HUES64 (cell line): ENCODE measurements around the gene ME1.

Experiments
- H3K27ac ChIP-seq: 2 replicates; pipeline ENCODE4 v1.7.0; 2013; ENCODE audit warnings: low read depth, low read length, inconsistent platforms
- H3K27me3 ChIP-seq: 2 replicates; pipeline ENCODE4 v1.6.1; 2013; ENCODE audit warnings: mild to moderate bottlenecking, low read length; ENCODE audit not compliant: insufficient read depth
- H3K36me3 ChIP-seq: 2 replicates; pipeline ENCODE4 v1.6.1; 2013; ENCODE audit warnings: mild to moderate bottlenecking, low read length; ENCODE audit not compliant: insufficient read depth
- H3K4me1 ChIP-seq: 2 replicates; pipeline ENCODE4 v1.6.1; 2013; ENCODE audit warnings: mild to moderate bottlenecking, low read length, moderate library complexity; ENCODE audit not compliant: insufficient read depth
- H3K4me3 ChIP-seq: 2 replicates; pipeline ENCODE4 v1.5.1; 2013; ENCODE audit warnings: mild to moderate bottlenecking, low read length, moderate library complexity
- H3K9ac ChIP-seq: 2 replicates; pipeline ENCODE4 v1.6.1; 2013; ENCODE audit warnings: mild to moderate bottlenecking, low read depth, low read length
- H3K9me3 ChIP-seq: 2 replicates; pipeline ENCODE4 v1.6.1; 2013; ENCODE audit warnings: low read depth, low read length; ENCODE audit not compliant: insufficient read depth
- WGBS: fragments of 150-250, 120-280 bp; methylation state at CpG from one replicate; pipeline ENCODE4 v1.1.7; 2013; ENCODE audit warnings: missing lambda C conversion rate; 5-methylcytosine and 5-hydroxymethylcytosine counted together

ME1 gene

DNA sequence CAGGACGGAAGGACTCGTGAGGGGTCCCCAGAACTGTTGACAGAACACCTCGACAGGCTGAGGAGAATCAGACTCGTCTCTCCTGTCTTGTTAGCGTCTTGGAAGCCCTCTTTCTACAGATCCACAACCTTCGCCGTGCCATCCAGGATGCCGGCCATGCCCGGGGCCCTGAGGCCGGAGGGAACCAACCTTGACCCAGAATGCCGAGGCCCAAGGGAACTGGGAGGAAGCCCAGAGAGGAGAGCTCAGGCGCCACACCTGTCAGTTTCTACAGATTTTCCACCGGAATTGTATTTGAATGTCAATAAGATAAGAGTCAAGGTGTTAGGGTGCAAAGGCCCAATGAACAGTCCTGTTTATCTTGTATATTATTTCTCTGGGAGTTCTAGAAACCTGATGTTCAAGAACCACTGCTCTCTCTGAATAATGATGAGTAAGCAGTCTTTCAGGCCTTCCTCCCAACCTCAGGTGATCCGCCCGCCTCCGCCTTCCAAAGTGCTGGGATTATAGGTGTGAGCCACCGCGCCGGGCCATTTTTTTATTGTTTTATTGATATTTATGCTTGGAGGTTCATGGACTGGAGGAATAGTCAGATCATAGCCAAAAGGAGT is 799 bp upstream of the ME1 start:
- Histone ChIP-seq H3K4me3 (peak overlapping the region; percentile 68), H3K9me3 (no peaks in the 10 kb centered on the region), H3K4me1 (peaks cover 16% of the 10 kb centered on the region), H3K27ac (no peak overlapping the region), H3K27me3 (peaks cover 19% of the 10 kb centered on the region), H3K36me3 (no peaks in the 10 kb centered on the region), H3K9ac (peak overlapping the region; percentile 77)
- 76% methylated on average over 18 of the region's 19 CpGs for WGBS

DNA sequence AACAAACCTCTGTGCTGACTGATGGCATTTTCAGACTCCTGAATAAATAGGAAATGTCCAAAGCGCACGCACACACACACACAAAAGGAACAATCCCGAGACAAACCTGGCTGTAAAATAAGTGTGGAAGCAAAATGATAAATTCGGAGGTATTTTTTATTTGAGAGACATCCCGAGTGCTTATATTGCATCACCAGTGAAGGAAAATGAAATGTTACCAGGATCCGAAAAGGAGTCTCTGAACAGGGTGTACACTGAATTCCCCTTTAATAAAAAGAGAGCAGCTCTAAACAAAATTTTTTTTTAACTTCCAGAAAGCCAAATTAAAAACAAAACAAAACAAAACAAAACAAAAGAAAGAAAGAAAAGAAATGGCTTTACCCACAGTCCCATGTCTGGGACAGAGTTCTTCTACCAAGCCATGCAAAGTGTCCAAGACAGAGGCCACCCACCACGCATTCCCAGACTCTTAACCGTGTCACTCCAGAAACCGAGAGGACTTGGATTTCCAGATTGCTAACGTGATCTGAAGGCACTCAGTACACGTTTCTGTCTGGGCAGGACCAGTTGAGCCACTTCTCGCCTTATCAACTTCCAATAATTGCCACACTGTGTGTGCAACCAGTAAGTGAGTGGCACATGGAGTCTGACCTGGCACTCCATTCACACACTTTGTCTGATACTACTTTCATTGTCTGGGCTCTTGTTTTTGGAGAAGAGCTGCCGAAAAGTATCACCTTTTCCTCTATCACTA is 817 bp downstream of the ME1 start:
- no peaks in the 10 kb centered on the region for H3K36me3 ChIP-seq
- H3K27ac ChIP-seq = no peak overlapping the region

DNA sequence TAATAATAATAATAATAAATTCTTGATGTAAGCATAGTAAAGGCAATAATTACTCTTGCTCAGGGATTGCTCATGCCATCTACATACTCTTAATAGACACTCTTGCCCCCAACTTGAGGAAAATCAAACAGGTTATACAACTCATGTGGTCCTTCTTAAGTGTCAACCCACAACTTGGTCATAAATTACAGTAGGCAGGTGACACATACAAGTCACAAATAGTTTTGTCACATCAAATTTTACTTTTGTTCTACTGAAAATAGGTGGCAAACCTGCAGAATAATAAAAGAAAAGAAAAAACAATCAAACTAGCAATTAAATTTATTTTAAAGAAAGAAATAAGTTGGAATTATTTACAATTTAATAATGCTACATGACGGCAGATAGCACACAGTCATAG is 1.6 kb downstream of the ME1 start:
- Histone ChIP-seq H3K4me3 (peak overlapping the region; percentile 68; the same call in 1 of the 2 replicates), H3K27ac (no peak overlapping the region)
- WGBS = 86% methylated on average over 1 of the region's 1 CpG

More for the DNA sequence above, 817 bp downstream of the ME1 start:
- Histone ChIP-seq H3K9me3 (no peaks in the 10 kb centered on the region), H3K27me3 (peaks cover 19% of the 10 kb centered on the region), H3K9ac (peak overlapping the region; percentile 77), H3K4me1 (peaks cover 16% of the 10 kb centered on the region), H3K4me3 (peak overlapping the region; percentile 68)
- 56% methylated on average over 13 of the region's 13 CpGs for WGBS

DNA sequence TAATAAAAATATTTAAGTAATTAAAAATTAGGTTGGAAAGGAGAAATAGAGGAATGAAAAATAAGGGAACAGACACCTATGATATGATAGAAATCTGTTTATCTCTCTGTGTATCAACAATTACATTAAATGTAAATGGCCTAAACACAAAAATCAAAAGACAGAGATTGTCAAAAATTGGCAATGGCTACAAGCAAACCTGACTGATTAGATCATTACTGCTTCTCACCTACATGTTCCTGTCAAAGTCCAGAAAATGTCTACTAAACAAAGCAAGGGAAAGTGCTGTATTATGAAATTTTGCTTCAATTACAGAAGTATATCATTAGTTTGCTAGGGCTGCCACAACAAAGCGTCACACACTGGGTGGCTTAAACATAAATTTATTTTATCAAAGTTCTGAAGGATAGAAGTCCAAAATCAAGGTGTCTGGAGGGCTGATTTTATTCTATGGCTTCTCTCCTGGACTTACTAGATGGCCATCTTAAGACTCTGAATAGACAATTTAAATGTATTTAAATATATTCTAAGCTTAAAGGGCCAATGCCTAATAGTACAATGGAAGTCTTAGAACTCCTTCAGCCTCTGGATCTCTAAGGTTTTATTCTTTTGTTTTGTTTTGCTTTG is 6.3 kb downstream of the ME1 start:
- H3K27ac ChIP-seq = no peak overlapping the region
- no peak overlapping the region for H3K9ac ChIP-seq
- peaks cover 3% of the 10 kb centered on the region; the same call in 1 of the 2 replicates for H3K36me3 ChIP-seq
- no peaks in the 10 kb centered on the region for H3K27me3 ChIP-seq
- WGBS = 100% methylated on average over 1 of the region's 1 CpG
- H3K4me3 ChIP-seq = no peak overlapping the region
- H3K9me3 ChIP-seq = peaks cover 9% of the 10 kb centered on the region; the same call in 1 of the 2 replicates
- H3K4me1 ChIP-seq = peaks cover under 1% of the 10 kb centered on the region; the same call in 1 of the 2 replicates

More for the DNA sequence above, 1.6 kb downstream of the ME1 start:
- H3K9ac ChIP-seq = no peak overlapping the region
- peaks cover 19% of the 10 kb centered on the region for H3K27me3 ChIP-seq
- H3K4me1 ChIP-seq = peaks cover 16% of the 10 kb centered on the region
- no peaks in the 10 kb centered on the region; the same call in 1 of the 2 replicates for H3K36me3 ChIP-seq
- peaks cover 8% of the 10 kb centered on the region; the same call in 1 of the 2 replicates for H3K9me3 ChIP-seq

DNA sequence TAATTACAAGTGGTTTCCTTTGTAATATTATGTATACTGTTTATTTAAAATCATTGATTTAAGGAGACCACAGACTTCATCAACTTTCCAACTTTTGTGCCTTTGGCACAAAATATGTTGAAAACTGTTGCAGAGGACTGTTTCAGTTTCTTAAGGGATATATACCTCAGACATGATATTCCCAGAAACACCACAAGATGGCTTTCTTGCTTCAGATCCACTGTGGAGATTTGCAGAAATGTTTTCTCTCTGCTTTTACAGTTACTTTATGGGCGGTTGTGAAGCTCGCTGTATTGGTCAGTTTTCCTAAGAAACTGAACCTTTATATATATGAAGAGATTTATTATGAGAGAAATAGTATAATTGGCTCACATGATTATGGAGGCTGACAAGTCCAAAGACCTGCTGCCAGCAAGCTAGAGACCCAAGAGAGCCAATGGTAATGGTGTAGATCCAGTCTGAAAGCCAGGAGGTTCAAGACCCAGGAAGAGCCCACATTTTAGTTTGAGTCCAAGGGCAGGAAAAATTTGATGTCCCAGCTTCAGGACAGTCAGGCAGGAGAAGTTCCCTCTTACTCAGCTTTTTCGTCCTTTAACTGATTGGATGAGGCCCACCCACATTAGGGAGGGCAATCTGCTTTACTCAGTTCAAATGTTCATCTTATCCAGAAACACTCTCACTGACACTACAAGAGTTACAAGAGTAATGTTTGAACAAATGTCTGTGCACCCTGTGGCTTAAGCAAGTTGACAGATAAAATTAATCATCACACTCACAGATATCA is 12.8 kb downstream of the ME1 start:
- Histone ChIP-seq H3K9me3 (no peaks in the 10 kb centered on the region), H3K4me3 (no peak overlapping the region), H3K4me1 (no peaks in the 10 kb centered on the region), H3K27me3 (no peaks in the 10 kb centered on the region), H3K9ac (no peak overlapping the region), H3K36me3 (no peaks in the 10 kb centered on the region), H3K27ac (no peak overlapping the region)
- 97% methylated on average over 1 of the region's 3 CpGs for WGBS

DNA sequence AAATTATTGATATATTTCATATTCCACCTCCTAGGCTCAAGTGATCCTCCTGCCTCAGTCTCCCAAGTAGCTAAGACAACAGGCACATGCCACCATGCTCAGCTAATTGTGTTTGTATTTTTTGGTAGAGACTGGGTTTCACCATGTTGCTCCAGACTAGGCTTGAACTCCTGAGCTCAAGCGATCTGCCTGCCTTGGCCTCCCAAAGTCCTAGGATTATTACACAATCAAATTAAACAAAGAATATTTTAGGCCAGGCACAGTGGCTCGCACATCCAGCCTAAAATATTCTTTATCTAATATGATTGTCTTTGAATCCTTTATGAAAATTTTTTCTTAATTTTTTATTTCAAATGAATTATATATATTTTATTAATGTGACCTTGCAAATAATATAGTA is 17.8 kb downstream of the ME1 start:
- H3K27me3 ChIP-seq = no peaks in the 10 kb centered on the region
- H3K9me3 ChIP-seq = no peaks in the 10 kb centered on the region
- no peaks in the 10 kb centered on the region for H3K36me3 ChIP-seq
- H3K4me3 ChIP-seq = no peak overlapping the region
- H3K4me1 ChIP-seq = no peaks in the 10 kb centered on the region
- H3K9ac ChIP-seq = no peak overlapping the region
- 91% methylated on average over 1 of the region's 2 CpGs for WGBS
- no peak overlapping the region for H3K27ac ChIP-seq

DNA sequence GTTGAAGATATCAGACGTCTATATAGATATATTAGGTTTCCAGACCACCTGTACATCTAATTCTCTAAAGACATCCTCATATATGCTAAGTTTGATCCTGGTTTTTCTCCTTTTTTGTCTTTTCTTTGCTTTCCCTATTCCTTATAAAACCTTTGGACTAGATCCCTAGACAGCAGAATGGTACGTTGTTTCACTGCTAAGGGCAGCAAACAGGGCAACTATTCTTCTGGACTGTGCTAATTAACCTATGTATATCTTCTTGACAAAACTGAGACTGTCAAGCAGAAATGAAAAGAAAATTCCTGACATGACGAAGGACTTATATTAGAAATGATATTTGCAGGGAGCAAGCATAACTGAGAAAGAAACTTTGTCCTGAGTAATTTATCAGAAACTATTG is 19.1 kb downstream of the ME1 start:
- WGBS = 100% methylated on average over 3 of the region's 3 CpGs
- H3K27ac ChIP-seq = no peak overlapping the region
- no peaks in the 10 kb centered on the region for H3K9me3 ChIP-seq
- H3K36me3 ChIP-seq = no peaks in the 10 kb centered on the region
- no peaks in the 10 kb centered on the region for H3K4me1 ChIP-seq
- H3K4me3 ChIP-seq = no peak overlapping the region
- no peak overlapping the region for H3K9ac ChIP-seq
- no peaks in the 10 kb centered on the region for H3K27me3 ChIP-seq

DNA sequence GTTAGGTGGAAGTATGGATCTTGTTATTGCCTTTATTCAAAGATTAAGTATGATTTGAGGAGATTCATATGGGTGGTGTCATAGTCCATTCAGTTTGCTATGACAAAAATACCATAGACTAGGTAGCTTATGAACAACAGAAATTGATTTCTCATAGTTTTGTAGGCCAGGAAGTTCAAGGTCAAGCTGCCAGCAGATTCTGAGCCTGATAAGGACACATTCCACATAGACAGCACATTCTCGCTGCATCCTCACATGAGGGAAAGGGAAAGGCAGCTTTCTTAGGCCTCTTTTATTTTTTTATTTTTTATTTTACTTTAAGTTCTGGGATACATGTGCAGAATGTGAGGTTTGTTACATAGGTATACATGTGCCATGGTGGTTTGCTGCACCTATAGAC is 27.7 kb downstream of the ME1 start:
- H3K9me3 ChIP-seq = no peaks in the 10 kb centered on the region
- no peak overlapping the region for H3K27ac ChIP-seq
- no peaks in the 10 kb centered on the region for H3K27me3 ChIP-seq
- H3K36me3 ChIP-seq = 0 out of 2 replicates have a peak, but pooled peaks cover 4% of the 10 kb centered on the region
- 80% methylated on average over 1 of the region's 1 CpG for WGBS
- H3K4me3 ChIP-seq = no peak overlapping the region
- H3K9ac ChIP-seq = no peak overlapping the region
- H3K4me1 ChIP-seq = no peaks in the 10 kb centered on the region

DNA sequence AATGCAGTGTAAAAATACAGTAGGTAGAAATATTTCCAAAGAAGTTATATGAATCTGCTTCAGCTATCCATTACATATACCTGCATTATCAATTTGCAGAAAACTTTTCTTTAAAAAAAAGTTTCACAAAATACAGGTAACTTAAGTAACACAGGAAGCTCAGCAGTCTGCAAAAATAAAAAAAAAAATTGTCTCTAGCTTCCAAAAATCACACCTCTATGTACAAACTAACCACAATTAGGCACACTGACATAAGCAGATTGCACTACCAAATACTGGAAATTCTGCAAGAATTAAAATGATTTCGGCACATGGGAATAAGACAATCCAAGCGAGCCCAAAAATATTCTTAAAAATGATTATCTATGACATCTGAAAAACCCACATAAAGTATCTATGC is 41.2 kb downstream of the ME1 start:
- H3K4me1 ChIP-seq = no peaks in the 10 kb centered on the region
- no peak overlapping the region for H3K27ac ChIP-seq
- no peaks in the 10 kb centered on the region for H3K27me3 ChIP-seq
- WGBS = 100% methylated on average over 2 of the region's 2 CpGs
- peaks cover 3% of the 10 kb centered on the region; the same call in 1 of the 2 replicates for H3K36me3 ChIP-seq
- H3K9me3 ChIP-seq = no peaks in the 10 kb centered on the region
- no peak overlapping the region for H3K4me3 ChIP-seq
- no peak overlapping the region for H3K9ac ChIP-seq

DNA sequence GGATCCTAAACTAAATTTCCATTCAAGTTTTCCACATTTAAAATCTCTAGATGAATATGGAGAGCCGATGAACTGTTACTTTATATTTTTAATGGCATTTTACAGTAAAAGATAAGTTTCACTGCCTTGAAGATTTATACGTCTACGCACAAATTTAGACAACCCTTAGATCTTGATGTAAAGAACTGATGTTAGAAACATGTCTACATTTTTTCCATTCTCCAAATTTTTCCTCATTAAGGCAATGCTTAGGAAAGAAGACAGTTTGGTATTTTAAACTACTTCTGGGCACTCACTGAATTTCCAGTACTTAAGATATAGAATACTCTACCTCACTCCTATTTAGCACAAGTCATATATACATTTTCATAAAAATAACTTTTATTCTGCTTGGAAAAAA is 45.4 kb downstream of the ME1 start:
- no peaks in the 10 kb centered on the region for H3K9me3 ChIP-seq
- no peak overlapping the region for H3K4me3 ChIP-seq
- no peaks in the 10 kb centered on the region for H3K4me1 ChIP-seq
- no peak overlapping the region for H3K27ac ChIP-seq
- H3K27me3 ChIP-seq = no peaks in the 10 kb centered on the region
- WGBS = no CpG with 5 or more reads among the region's 3 CpGs
- no peak overlapping the region for H3K9ac ChIP-seq
- H3K36me3 ChIP-seq = no peaks in the 10 kb centered on the region

DNA sequence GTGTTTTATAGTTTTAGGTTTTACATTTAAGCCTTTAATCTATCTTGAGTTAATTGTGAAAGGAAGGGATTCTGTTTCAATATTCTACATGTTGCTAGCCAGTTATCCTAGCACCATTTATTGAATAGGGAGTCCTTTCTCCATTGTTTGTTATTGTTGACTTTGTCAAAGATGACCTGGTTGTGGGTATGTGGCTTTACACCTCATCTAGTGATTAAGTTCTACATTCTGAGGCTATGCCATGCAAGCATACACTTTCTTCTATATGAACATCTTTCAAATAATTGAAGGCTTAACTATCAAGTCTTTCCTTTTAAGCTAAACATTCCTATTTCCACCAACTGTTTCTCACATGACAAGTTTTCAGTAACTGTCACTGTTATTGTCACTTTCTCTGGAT is 46.1 kb downstream of the ME1 start:
- H3K27me3 ChIP-seq = no peaks in the 10 kb centered on the region
- H3K4me3 ChIP-seq = no peak overlapping the region
- H3K36me3 ChIP-seq = no peaks in the 10 kb centered on the region
- no peaks in the 10 kb centered on the region for H3K4me1 ChIP-seq
- no peaks in the 10 kb centered on the region for H3K9me3 ChIP-seq
- H3K27ac ChIP-seq = no peak overlapping the region
- no peak overlapping the region for H3K9ac ChIP-seq
